ENCODE data around the gene RWDD4.

RWDD4 gene

GRCh38 chr4:183659029-183659871, at the start of gene RWDD4, which contains the start of gene TRAPPC11:
Gene RWDD4 (minus strand): TSS chr4:183659185. CDS start chr4:183658952, 233 bp downstream.
Gene TRAPPC11 (plus strand): TSS chr4:183659293. CDS start chr4:183663868, 4,575 bp downstream.
- DNase-seq, result peak; percentile 96

- DNase-seq, result no peak
These were observed 43.5 kb upstream of the RWDD4 start for GRCh38 chr4:183702492-183702891.

- DNase-seq, result no peak
These were observed 41.4 kb upstream of the RWDD4 start for GRCh38 chr4:183700407-183700806.

GRCh38 chr4:183698909-183699308, 39.9 kb upstream of the RWDD4 start:
- no peak for DNase-seq

- no peak for DNase-seq
These were observed 32.9 kb upstream of the RWDD4 start for GRCh38 chr4:183691897-183692296.

- DNase-seq, result no peak
These were observed 32.0 kb upstream of the RWDD4 start for GRCh38 chr4:183691006-183691405.

GRCh38 chr4:183688216-183688615, 29.2 kb upstream of the RWDD4 start:
- DNase-seq, result no peak

GRCh38 chr4:183686461-183686860, 27.5 kb upstream of the RWDD4 start:
- DNase-seq, result no peak

GRCh38 chr4:183681119-183681518, 22.1 kb upstream of the RWDD4 start:
- no peak for DNase-seq

GRCh38 chr4:183675625-183676024, 16.6 kb upstream of the RWDD4 start:
- no peak for DNase-seq

GRCh38 chr4:183674153-183674552, 15.2 kb upstream of the RWDD4 start:
- no peak for DNase-seq

- no peak for DNase-seq
These were observed 12.1 kb upstream of the RWDD4 start for GRCh38 chr4:183670960-183671555.

GRCh38 chr4:183670251-183670650, 11.3 kb upstream of the RWDD4 start:
- no peak for DNase-seq

GRCh38 chr4:183666088-183666487, 7.1 kb upstream of the RWDD4 start:
- no peak for DNase-seq

- peak; percentile 23 for DNase-seq
These were observed 872 bp upstream of the RWDD4 start for GRCh38 chr4:183659872-183660242.

- DNase-seq, result peak; percentile 46
These were observed 490 bp downstream of the RWDD4 start for GRCh38 chr4:183658362-183659028.

- DNase-seq, result no peak
These were observed 1.4 kb downstream of the RWDD4 start for GRCh38 chr4:183657564-183657963.

GRCh38 chr4:183645326-183645725, 13.7 kb downstream of the RWDD4 start:
- no peak for DNase-seq

GRCh38 chr4:183639291-183639690, 19.7 kb downstream of the RWDD4 start:
- DNase-seq, result no peak

- DNase-seq, result no peak
These were observed 20.5 kb downstream of the RWDD4 start for GRCh38 chr4:183638436-183638835.

- DNase-seq, result peak; percentile 42
These were observed 21.5 kb downstream of the RWDD4 start for GRCh38 chr4:183637461-183637860.

GRCh38 chr4:183636923-183637322, 22.1 kb downstream of the RWDD4 start:
- DNase-seq, result peak; percentile 55

GRCh38 chr4:183636503-183636902, 22.5 kb downstream of the RWDD4 start:
- DNase-seq, result peak; percentile 72

- DNase-seq, result no peak
These were observed 23.2 kb downstream of the RWDD4 start for GRCh38 chr4:183635741-183636140.
